HG03354 (cell line): ENCODE results near the gene RBM12.

Source experiments
- ATAC-seq: cut with Tn5 transposase; IDR thresholded peaks from one replicate; pipeline ENCODE4 v1.9.1; 2021; ENCODE audit warnings: mild to moderate bottlenecking; ENCODE audit not compliant: unreplicated experiment, poor library complexity, severe bottlenecking

Gene RBM12

DNA sequence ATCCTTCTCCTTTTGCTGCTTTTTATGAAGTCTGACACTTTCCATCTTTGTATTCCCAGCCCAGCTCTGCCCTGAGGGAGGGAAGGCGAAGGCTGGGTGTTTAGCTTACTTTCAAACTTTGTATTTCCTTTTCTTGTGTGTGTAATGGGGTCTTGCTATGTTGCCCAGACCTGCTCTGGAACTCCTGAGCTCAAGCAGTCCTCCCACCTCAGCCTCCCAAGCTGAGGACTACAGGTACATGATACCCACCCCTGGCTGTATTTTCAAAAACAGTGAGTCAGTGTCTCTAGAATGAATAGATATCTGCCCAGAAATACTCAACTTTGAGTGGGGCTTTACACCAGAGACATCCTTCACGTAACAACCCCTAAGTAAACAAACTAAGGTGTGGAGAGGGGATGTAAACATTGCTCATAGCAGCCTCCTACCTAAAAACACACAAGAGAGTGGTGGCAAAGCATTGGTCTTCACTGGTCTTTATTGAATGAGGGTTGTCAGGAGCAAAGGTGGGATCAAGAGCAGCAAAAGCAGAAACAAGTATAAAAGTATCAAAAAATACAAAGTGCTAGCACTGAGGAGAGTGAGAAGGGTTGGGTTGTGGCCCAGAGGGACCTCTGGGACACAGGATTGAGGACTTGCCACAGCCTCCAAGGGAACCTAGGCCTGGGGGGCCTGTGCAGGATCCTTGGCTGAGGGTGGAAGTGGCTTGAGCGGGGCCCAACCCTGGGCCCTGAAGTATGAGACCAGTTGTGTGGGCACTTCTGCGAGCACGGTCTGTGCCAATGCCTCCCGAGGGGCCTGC is 38.9 kb downstream of the RBM12 start:
- ATAC-seq, result no peak

- ATAC-seq, result no peak
Observed at GRCh38 chr20:35621560-35621946, 43.1 kb downstream of the RBM12 start.

DNA sequence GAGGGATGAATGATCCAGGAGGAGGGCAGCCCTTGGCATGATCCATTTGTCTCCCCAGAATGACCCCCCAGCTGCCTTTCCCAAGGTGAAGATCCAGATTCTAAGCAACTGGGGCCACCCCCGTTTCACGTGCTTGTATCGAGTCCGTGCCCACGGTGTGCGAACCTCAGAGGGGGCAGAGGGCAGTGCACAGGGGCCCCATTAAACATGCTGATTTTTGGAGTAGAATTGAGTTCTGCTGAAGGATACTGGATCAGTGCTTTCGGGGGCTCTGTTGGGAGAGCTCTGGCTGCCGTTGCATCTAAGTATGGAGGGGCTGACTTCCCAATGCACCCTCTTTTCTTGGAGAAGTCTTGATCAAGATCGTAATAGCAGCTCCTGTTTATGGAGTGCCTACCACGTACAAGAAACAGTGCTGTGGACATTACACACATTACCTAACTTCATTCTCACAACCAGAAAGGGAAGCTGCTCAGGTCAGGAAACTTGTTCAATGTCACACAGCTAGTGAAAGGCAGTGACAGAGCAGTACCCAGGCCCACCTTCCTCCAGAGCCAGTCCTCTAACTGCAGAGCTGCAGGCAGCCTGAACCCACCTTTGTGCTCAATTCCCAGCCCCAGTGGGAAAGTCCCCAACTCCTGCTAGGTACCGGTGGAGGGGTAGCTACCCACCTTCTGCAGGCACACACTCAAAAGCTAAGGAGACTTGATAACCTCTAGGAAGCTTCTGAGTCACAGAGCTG is 43.7 kb downstream of the RBM12 start:
- ATAC-seq, result no peak

DNA sequence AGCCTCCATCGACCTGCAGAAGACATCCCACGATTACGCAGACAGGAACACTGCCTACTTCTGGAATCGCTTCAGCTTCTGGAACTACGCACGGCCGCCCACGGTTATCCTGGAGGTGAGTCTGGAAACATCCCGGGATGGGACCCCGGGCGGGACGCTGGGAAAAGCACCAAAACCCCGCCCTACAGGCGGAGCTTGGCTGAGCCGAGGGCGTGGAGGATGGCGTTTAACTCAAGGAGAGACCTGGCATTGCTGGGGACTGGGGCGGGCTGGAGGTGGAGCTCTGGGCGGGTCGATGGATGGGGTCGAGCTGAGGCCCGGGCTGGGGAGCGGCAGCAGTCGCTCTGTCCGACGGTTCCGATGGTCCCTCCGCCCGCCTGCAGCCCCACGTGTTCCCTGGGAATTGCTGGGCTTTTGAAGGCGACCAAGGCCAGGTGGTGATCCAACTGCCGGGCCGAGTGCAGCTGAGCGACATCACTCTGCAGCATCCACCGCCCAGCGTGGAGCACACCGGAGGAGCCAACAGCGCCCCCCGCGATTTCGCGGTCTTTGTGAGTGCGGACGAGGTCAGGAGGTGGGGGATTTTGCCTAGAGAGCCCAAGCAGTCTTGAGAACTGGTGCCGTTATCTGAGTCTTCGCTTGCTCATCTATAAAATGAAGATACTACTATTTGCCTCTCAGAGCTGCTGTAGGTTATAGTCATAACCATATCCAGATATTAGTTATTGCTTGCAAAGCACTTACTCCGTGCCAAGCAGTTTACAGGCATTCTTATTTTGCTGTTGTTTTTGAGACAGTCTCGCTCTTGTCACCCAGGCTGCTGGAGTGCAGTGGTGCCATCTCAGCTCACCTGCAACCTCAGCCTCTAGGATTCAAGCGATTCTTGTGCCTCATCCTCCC is 45.3 kb downstream of the RBM12 start:
- peak; percentile 38 for ATAC-seq

DNA sequence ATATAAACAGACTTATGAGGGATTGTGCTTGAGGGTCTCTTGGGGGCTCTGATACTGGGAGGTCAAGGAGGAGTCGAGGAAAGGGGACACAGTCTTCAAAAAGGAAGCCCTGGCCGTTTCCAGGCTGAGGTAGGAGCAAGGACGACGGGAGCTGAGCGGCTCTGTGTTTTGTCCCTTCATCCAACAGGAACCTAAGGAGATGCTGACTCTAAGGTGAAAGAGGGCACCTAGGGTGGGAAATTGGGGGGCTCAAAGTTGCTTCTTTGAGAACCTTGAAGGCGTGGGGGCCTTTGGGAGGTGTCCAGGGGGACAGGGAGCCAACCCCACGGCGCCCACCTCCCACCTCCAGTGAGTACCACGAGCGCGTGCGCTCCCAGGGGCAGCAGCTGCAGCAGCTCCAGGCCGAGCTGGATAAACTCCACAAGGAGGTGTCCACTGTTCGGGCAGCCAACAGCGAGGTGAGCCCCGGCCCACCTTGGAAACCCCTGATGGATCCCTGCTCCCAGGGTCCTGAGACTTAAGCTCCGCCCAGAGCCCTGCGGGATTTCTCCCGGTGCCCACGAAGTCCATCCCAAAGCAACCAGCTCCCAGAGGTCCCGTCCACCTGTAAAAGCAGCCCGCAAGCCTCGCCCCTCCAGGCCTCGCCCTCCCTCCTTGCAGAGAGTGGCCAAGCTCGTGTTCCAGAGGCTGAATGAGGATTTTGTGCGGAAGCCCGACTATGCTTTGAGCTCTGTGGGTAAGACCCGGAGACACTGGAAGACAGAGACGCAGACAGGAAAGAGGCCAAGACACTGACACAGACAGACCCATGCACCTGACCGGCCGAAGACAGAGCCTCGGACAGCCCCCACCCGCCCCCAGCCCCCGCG is 46.2 kb downstream of the RBM12 start:
- ATAC-seq, result no peak

GRCh38 chr20:35617397-35618262 is 47.1 kb downstream of the RBM12 start:
- peak; percentile 21 for ATAC-seq

- ATAC-seq, result no peak
Observed at GRCh38 chr20:35616465-35617396, 48.0 kb downstream of the RBM12 start.

GRCh38 chr20:35615667-35616464 is 48.8 kb downstream of the RBM12 start, which contains the start of gene SPAG4:
Gene SPAG4 (plus strand): TSS chr20:35615829. CDS start chr20:35616004, 175 bp downstream.
- ATAC-seq, result peak; percentile 80

GRCh38 chr20:35611482-35611881 is 53.2 kb downstream of the RBM12 start:
- peak; percentile 41 for ATAC-seq

DNA sequence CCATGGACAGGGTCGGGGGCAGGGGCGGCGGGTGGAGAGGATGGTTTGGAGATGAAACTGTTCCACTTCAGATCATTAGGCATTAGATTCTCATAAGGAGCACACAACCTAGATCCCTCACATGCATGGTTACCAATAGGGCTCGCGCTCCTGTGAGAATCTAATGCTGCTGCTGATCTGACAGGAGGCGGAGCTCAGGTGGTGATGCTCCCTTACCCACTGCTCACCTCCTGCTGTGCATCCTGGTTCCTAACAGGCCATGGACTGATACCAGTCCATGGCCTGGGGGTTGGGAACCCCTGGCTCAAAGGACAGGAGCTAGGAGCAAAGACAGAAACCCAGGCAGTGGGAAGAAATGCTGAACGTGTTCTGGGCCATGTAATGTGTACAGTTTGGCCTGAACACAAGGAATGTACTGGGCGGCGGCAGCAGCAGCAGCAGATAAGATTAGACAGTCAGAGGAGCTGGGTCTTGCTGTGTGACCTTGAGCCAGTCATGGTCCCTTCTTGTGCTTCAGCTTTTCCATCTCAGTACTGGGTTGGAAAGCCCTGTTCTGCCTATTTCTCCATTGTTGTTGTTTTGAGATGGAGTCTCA is 53.8 kb downstream of the RBM12 start:
- ATAC-seq, result no peak

- no peak for ATAC-seq
Observed at GRCh38 chr20:35607003-35607735, 57.5 kb downstream of the RBM12 start.

DNA sequence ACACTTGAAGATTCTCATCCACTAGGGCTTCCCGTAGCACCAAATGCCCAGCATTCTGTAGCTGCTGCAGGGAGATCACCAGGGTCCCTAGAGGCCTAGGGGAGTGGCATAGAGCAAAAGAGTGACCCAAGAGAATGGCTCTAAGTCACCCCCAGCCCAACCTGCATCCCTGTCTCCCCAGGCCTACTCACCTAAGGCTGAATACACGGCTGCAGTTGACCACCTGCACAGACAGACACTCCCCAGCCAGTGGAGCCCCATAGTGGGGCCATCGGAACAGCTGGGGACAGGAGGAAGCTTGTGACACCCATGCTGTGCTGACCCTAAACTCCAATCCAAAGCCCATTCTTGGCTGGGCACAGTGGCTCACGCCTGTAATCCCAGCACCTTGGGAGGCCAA is 58.6 kb downstream of the RBM12 start:
- ATAC-seq, result no peak

DNA sequence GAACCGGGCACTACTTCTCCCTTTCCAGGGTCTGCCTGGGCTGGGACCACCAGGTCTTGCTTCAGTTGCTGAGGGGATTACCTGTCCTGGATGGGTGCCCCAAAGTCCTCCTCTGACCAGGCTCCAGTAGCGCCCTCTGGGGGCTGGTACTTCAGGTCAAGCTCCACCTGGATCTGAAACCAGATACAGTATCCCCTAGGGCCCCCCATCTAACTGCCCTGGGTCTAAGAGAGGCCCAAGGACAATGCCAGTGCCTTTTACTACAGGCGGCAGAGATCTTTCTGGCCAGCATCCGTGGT is 60.3 kb downstream of the RBM12 start:
- ATAC-seq, result no peak

DNA sequence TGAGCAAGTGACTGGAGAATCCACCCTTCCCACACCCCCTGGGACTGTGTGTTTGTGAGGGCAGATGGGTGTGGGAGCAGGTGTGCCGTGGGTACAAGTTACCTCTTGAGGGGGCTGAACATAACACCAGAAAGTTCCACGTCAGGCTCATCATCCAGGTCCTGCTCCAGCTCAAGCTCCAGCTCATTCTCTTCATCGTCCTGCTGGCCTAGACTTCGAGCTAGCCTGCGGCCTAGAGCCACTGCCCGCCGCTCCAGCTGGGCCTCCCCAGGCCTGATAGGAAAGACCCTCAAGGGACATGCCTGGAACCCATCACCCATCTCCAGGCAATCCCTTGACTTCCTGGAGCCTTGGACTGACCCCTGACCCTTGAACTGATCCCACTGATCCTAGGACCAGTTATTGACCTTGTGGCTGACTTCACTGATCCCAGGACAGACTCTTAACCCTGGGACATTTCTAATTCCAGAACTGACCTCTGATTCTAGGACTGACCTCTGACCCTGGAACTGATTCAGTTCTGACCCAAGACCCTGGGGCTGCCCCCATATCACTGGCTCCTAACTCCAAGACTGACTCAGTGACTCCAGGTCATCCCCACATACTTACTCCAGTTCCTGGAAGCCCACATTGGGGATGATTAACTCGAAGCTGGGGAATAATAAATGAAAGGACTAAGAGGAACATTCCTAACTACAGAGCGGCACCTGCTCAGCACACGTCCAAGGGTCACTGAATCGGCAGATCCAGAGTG is 60.8 kb downstream of the RBM12 start:
- no peak for ATAC-seq

DNA sequence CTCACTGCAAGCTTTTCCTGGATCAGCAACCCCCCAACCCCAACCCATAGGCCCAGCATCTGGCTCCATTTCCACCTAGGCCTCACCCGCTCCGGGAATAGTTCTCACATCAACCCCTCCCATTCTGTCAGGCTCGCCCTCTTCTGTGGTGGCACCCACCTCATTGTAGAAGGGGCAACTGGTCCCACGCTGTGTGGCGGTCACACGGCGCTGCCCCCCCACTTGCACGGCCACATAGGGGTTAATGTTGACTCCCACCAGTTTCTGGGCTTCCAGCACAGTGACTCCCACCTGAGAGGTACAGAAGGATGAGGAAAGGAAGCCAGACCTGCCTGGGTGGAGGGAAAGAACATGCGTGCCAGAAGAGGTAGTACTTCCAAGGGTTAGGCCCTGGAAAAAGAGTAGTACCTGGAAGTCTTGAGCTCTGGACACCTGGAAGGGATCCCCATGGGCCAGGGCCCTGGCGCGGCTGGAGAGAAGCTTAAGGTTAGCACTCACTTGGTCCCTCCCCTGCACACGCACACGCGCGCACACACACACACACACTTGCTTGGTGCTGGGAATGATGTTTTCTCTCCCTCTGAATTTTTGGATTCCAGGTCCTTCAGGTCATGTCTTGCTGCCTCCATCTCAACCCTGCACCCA is 61.7 kb downstream of the RBM12 start:
- ATAC-seq, result no peak
